IMR-90 (cell line): ENCODE measurements around the gene HS3ST2.

ENCODE experiments used
- CEBPB ChIP-seq: IDR thresholded peaks from 2 replicates; pipeline ENCODE4 v1.6.1; 2012; ENCODE audit warnings: low read depth, low read length, improper control_type of control experiment
- CHD1 ChIP-seq: IDR thresholded peaks from 2 replicates; pipeline ENCODE4 v1.6.1; 2012; ENCODE audit warnings: low read depth, low read length, improper control_type of control experiment
- FOS ChIP-seq: fragments of 150-350 bp; IDR thresholded peaks from 2 replicates; pipeline ENCODE4 v1.6.1; 2016; ENCODE audit warnings: low read depth, low read length
- MAFK ChIP-seq: IDR thresholded peaks from 2 replicates; pipeline ENCODE4 v1.6.1; 2012; ENCODE audit warnings: low read depth, low read length, improper control_type of control experiment
- MAZ ChIP-seq: IDR thresholded peaks from 2 replicates; pipeline ENCODE4 v1.6.1; 2012; ENCODE audit warnings: low read depth, mild to moderate bottlenecking, low read length, improper control_type of control experiment, moderate library complexity, borderline replicate concordance
- MXI1 ChIP-seq: IDR thresholded peaks from 2 replicates; pipeline ENCODE4 v1.6.1; 2012; ENCODE audit warnings: low read depth, mild to moderate bottlenecking, low read length, moderate library complexity, borderline replicate concordance
- NFE2L2 ChIP-seq: fragments of 150-350 bp; IDR thresholded peaks from 2 replicates; pipeline ENCODE4 v1.6.1; 2016; ENCODE audit warnings: low read depth, mild to moderate bottlenecking, low read length
- POLR2A ChIP-seq: IDR thresholded peaks from 2 replicates; pipeline ENCODE4 v1.6.1; 2012; ENCODE audit warnings: mild to moderate bottlenecking, low read depth, low read length
- RAD21 ChIP-seq: IDR thresholded peaks from 2 replicates; pipeline ENCODE4 v1.6.1; 2012; ENCODE audit warnings: low read length, improper control_type of control experiment
- RCOR1 ChIP-seq: IDR thresholded peaks from 2 replicates; pipeline ENCODE4 v1.6.1; 2012; ENCODE audit warnings: mild to moderate bottlenecking, low read length, improper control_type of control experiment; ENCODE audit not compliant: insufficient replicate concordance
- RFX5 ChIP-seq: IDR thresholded peaks from 2 replicates; pipeline ENCODE4 v1.8.0; 2012; ENCODE audit warnings: low read depth, mild to moderate bottlenecking, low read length, moderate library complexity
- SMC3 ChIP-seq: fragments of 150-350 bp; IDR thresholded peaks from 2 replicates; pipeline ENCODE4 v1.6.1; 2016; ENCODE audit warnings: low read depth, mild to moderate bottlenecking, antibody characterized with exemption, low read length, moderate library complexity
- USF2 ChIP-seq: fragments of 150-350 bp; IDR thresholded peaks from 2 replicates; pipeline ENCODE4 v1.6.1; 2017; ENCODE audit warnings: mild to moderate bottlenecking, antibody characterized with exemption, low read length, low read depth
- TF ChIP-seq, protein P1 (sequence below): conservative IDR thresholded peaks from 2 replicates; pipeline ENCODE4 v1.5.1; 2012; ENCODE audit warnings: mild to moderate bottlenecking, low read depth, low read length, improper control_type of control experiment

- TF ChIP-seq POLR2A, result no peak
- no peak for TF ChIP-seq USF2
- TF ChIP-seq CEBPB, result no peak
- TF ChIP-seq, protein P1, sequence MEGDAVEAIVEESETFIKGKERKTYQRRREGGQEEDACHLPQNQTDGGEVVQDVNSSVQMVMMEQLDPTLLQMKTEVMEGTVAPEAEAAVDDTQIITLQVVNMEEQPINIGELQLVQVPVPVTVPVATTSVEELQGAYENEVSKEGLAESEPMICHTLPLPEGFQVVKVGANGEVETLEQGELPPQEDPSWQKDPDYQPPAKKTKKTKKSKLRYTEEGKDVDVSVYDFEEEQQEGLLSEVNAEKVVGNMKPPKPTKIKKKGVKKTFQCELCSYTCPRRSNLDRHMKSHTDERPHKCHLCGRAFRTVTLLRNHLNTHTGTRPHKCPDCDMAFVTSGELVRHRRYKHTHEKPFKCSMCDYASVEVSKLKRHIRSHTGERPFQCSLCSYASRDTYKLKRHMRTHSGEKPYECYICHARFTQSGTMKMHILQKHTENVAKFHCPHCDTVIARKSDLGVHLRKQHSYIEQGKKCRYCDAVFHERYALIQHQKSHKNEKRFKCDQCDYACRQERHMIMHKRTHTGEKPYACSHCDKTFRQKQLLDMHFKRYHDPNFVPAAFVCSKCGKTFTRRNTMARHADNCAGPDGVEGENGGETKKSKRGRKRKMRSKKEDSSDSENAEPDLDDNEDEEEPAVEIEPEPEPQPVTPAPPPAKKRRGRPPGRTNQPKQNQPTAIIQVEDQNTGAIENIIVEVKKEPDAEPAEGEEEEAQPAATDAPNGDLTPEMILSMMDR, result no peak
- TF ChIP-seq RFX5, result no peak
- no peak for TF ChIP-seq CHD1
- no peak for TF ChIP-seq RCOR1
- no peak for TF ChIP-seq RAD21
- TF ChIP-seq SMC3, result no peak
- TF ChIP-seq MAFK, result no peak
- TF ChIP-seq MAZ, result no peak
- TF ChIP-seq MXI1, result no peak
- no peak for TF ChIP-seq FOS
- no peak for TF ChIP-seq NFE2L2
These were observed 16.4 kb upstream of the HS3ST2 start for GRCh38 chr16:22797551-22797950.
